Hematopoietic multipotent progenitor cell treated with erythropoietin and hydrocortisone succinate and interleukin-3 and kit ligand, for 17 days (in vitro differentiated cells): Measurements from ENCODE around the gene GNB1L.
"Not testable (repeated sequence)": the region's sequence is repeated elsewhere in the genome, so short reads cannot be mapped to it uniquely, and the experiment has no call there.

ENCODE experiments used
- DNase-seq: peaks from one replicate; pipeline ENCODE4 v3.0.0-alpha.2; 2015; ENCODE audit warnings: low spot score

GNB1L gene

DNA sequence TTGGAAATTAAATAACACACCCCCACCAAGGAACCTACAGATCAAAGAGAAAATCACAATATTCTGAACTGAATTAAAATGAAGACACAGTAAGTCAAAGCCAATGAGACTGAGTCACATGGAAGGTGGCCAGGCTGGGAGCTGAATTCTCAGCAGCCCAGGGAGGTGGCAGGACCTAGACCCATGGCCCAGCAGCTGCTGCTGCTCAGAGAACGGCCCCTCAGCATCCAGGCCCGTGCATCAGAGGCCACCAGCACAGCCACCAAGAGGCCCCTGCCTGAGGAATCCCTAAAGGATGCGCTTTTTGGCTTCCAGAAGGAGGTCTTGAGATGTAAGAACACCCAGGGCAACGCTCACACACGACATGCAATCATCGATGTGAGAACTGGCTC is 59.1 kb downstream of the GNB1L start:
- no peak for DNase-seq

DNA sequence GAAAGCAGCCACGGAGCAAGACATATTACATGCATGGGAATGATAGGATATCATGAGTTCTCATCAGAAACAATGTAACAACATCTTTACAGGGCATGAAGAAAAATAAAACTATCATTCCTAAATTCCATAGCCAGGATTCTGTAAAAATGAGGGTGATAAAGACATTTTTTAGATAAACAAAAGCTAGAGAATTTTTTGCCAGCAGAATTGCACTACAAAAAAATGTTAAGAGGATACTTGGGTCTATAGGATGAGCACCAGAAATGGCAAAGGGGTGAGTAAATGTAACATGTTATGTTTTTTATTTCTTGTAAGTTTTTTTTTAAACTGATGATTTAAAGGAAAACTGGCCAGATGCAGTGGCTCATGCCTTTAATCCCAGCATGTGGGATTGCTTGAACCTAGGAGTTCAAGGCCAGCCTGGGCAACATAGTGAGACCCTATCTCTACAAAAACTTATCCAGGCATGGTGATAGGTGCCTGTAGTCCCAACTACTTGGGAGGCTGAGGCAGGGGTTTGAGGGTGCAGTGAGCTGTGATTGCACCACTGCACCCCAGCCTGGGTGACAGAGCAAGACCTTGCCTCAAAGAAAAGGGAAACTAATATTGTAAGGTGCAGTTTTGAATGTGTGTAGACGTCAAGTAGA is 60.9 kb downstream of the GNB1L start:
- no peak for DNase-seq

DNA sequence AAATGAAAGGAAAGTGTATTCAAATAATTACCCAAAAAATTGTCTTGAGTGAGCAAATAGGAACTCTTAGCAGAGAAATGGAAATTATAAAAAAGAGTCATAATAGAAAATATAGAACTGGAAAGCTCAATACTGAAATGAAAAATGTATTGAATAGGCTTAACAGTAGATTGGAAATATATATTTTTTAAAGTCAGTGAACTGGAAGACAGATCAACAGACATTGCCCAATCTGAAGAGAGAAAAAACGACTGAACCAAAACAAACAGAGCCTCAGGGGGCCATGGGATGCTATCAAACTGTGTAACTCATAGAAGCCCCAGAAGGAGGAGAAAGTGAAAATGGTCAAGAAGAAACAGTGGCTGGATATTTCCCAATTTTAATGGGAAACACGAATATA is 61.5 kb downstream of the GNB1L start:
- DNase-seq = no peak

- not testable (repeated sequence) for DNase-seq
Observed at GRCh38 chr22:19792383-19792896, 62.2 kb downstream of the GNB1L start.

- DNase-seq = no peak
Observed at GRCh38 chr22:19791894-19792293, 62.8 kb downstream of the GNB1L start.

- no peak for DNase-seq
Observed at GRCh38 chr22:19791243-19791642, 63.4 kb downstream of the GNB1L start.

- no peak for DNase-seq
Observed at GRCh38 chr22:19789828-19790227, 64.8 kb downstream of the GNB1L start.

DNA sequence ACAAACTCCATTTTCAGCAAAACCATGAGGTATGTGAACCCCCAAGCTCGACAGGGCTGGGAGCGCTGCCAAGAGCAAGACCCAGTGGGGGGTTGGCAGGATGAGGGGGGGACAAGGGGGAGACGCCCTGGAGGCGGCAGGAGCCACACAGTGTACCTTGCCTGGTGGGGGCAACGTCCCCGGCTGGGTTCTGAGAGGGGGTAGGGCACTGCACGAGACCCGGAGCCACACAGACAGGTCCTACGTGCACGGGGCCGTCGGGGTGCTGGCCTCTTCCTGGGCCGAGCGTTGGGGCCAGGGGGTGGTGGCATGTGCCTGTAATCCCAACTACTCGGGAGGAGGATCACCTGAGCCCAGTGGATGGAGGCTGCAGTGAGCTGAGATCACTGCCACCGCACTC is 65.3 kb downstream of the GNB1L start:
- no peak for DNase-seq

DNA sequence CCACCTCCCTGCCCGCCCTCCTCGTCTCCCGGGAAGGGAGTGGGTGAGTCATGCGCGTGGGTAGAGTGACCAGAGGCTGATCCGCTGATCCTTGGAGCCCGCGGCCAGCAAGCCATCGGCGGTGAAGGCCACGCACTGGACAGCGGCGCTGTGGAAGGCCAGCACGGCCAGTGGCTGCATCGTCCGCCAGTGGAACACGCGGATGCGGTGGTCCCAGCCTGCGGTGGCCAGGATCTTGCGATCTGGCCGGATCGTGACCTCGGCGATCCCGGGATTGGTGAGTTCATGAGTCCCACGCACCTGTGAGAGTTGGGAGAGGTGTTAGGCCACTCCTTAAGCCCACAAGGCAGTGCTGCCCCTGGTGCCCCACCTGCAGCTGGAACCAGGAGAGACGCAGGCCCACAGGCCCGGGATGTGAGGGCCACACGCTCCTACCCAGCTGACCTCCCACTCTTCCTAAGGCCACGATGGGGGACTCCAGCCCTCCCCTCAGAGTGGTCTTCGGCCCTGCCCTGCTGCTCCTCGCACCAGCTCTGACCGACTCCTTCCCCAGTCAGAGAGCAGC is 65.9 kb downstream of the GNB1L start:
- DNase-seq = no peak

DNA sequence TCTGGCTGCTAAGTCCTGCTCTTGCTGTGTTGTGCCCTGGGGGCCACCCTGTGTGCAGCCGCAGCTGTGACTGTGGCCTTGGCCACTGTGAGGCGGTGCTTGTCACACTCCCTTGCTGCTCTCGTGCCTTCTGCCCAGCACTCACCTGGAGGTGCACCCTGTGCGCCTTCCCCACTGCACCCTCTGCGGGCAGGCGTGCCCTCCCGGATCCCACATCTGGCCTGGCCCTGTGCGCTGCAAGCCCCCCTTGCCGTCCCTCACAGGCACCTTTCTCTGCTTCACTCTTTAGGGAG is 66.9 kb downstream of the GNB1L start:
- no peak for DNase-seq

DNA sequence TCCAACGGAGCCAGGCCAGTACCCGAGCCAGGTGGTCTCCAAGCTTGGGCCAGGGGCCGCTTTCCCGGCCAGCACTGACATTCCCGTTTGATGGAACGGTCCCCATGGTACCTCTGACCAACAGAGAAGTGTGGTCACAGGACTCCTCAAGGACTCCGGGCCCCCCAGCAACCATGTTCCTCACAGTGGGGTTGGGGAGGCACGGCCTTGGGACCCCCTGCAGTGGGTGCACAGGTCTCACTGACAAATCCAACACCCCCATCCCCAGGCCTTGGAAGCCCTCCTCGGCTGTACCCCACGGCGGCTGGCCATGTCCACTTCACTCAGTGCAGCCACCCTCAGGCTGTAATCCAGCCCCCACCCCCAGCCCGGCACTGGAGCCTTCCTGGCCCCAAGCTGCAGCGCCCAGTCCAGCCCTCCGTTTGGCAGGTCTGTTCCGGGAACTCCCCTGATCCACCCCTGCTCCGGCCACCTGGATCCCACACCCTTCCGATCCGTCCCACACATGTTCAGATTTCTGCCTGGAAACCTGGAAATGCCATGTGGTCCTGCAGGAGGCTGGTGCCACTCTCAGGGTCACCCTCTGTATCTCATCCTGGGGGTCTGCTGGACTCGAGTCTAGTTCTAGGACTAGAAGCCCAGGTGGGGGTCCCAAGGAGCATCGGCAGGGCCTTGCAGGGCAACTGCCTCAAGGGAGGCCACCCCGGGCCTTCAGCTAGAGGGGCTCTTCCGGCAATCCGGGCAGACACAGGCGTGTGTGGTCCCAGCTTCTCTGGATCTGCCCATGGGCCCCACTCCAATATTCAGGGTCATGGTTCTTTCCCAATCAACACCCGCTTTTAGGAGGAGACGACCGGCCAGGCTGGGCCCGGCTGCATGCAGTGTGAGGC is 67.5 kb downstream of the GNB1L start:
- DNase-seq = no peak

- no peak for DNase-seq
Observed at GRCh38 chr22:19786264-19786585, 68.4 kb downstream of the GNB1L start.

- no peak for DNase-seq
Observed at GRCh38 chr22:19785461-19786263, 69.0 kb downstream of the GNB1L start.

- DNase-seq = no peak
Observed at GRCh38 chr22:19784384-19785175, 70.1 kb downstream of the GNB1L start.

- no peak for DNase-seq
Observed at GRCh38 chr22:19783586-19784383, 70.9 kb downstream of the GNB1L start.

GRCh38 chr22:19782533-19782932 is 72.1 kb downstream of the GNB1L start:
- no peak for DNase-seq

- DNase-seq = no peak
Observed at GRCh38 chr22:19779685-19780268, 74.9 kb downstream of the GNB1L start.

GRCh38 chr22:19779011-19779421 is 75.7 kb downstream of the GNB1L start:
- no peak for DNase-seq

GRCh38 chr22:19777192-19777591 is 77.5 kb downstream of the GNB1L start:
- not testable (repeated sequence) for DNase-seq

DNA sequence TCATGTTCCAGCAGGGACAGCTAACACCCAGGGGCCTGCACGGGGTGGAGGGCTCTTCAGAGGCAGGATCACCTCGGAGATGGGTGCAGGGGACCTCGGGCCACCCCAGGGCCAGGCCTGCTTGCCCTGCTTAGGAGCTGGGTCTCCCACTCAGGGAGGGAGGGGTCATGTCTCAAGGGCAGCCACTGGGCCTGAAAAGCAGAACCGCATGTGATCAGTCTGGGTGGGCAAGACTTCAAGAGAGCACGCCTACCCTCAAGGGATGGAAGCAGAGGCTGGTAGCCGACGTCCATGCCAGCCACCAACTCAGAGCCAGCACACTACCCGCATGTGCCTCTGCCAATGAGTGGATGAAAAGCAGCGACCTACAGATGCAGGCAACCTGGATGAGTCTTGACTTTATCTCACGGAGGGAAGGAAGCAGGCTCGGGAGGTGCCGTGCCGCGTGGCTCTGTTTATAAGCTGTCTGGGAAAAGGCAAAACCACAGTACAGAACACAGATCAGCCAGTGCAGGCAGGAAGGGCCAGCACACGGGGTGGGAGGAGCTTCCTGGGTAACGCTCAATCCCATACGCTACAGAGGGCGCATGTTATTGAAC is 78.1 kb downstream of the GNB1L start:
- DNase-seq = no peak
